AG04450 (cell line): Measurements from ENCODE around the gene GALNT11. TPM values are rescaled to one million over a fixed set of nuclear protein-coding genes. Genes with fewer than 3 reads are reported as not detected.

Experiments used
- CTCF ChIA-PET: fragments of 300-600, 350-600 bp; formaldehyde crosslinking; extraction: SDS; loops from one replicate; lab custom pipeline; 2022; ENCODE audit warnings: antibody characterized with exemption, inconsistent platforms; lab: Charles Lee
- POLR2A ChIA-PET: fragments of 350-600 bp; formaldehyde crosslinking; extraction: SDS; loops from one replicate; lab custom pipeline; 2021; ENCODE audit warnings: antibody characterized with exemption, inconsistent platforms; lab: Yijun Ruan, JAX
- DNase-seq: peaks from one replicate; pipeline ENCODE4 v3.0.0-alpha.2; 2011; ENCODE audit warnings: low read depth, low spot score
- H3K27ac ChIP-seq: one replicate; pipeline ENCODE4 v1.5.1; 2012; ENCODE audit warnings: low read depth, low read length, control low read depth
- H3K27me3 ChIP-seq: one replicate; pipeline ENCODE4 v1.6.0; 2012; ENCODE audit warnings: low read length; ENCODE audit not compliant: control insufficient read depth, insufficient read depth
- H3K4me3 ChIP-seq: 2 replicates; pipeline ENCODE4 v1.5.1; 2011; ENCODE audit warnings: mild to moderate bottlenecking, low read depth, low read length, control low read depth
- H3K9me3 ChIP-seq: 2 replicates; pipeline ENCODE4 v1.5.1; 2012; ENCODE audit warnings: low read length; ENCODE audit not compliant: control insufficient read depth, insufficient read depth
- CTCF ChIP-seq: IDR thresholded peaks from 2 replicates; pipeline ENCODE4 v1.5.1; 2011; ENCODE audit warnings: low read depth, low read length, control low read depth, inconsistent platforms
- polyA minus RNA-seq: library from RNA; depleted of rRNA, polyadenylated mRNA; stranded (reverse); fragments of >200 nt; gene quantifications from 2 replicates; pipeline ENCODE4 v1.2.3, GENCODE V29; 2011; rRNA and poly(A)+ RNA removed
- polyA plus RNA-seq: library from polyadenylated mRNA; depleted of rRNA; stranded (reverse); fragments of >200 nt; gene quantifications from 2 replicates; pipeline ENCODE4 v1.2.3, GENCODE V29; 2011; rRNA removed

GALNT11 gene
- 33.9 and 37.6 TPM in 2 replicates for polyA plus RNA-seq
- polyA minus RNA-seq = 15.8 and 16.4 TPM in 2 replicates

- peaks cover 17% of the 10 kb centered on the region for H3K27me3 ChIP-seq
- ChIA-PET POLR2A (no interaction called here), CTCF (interaction anchor here (0.7 to 0.9 kb wide), 2 partner anchors 12 to 34 kb away, joined by 3 read pairs; no protein-coding TSS in a partner anchor)
- peak within 1 kb of the TSS; percentile 77 for H3K27ac ChIP-seq
- H3K4me3 ChIP-seq = peak within 1 kb of the TSS; percentile 84
- TF ChIP-seq CTCF = peak; percentile 39
- H3K9me3 ChIP-seq = no peaks in the 10 kb centered on the region
- DNase-seq = peak; percentile 37
Measured at GRCh38 chr7:152025077-152025936, at the start of gene GALNT11. Gene GALNT11, plus strand, starts transcription at chr7:152025674. Its CDS starts 68,554 bp downstream, at chr7:152094228.

- DNase-seq = no peak
- ChIA-PET CTCF (no interaction called here), POLR2A (no interaction called here)
- Histone ChIP-seq H3K27me3 (peaks cover under 1% of the 10 kb centered on the region), H3K9me3 (no peaks in the 10 kb centered on the region), H3K27ac (no peak overlapping the region), H3K4me3 (no peak overlapping the region)
- no peak for TF ChIP-seq CTCF
Measured at GRCh38 chr7:151978616-151979015, 46.9 kb upstream of the GALNT11 start.

- CTCF ChIA-PET = interaction anchor here (0.6 kb wide), 1 partner anchor 199 kb away, joined by 4 read pairs; no protein-coding TSS in a partner anchor
- H3K27me3 ChIP-seq = peaks cover 2% of the 10 kb centered on the region
- no peak for DNase-seq
- no peak overlapping the region for H3K27ac ChIP-seq
- POLR2A ChIA-PET = no interaction called here
- no peaks in the 10 kb centered on the region for H3K9me3 ChIP-seq
- TF ChIP-seq CTCF = no peak
- H3K4me3 ChIP-seq = no peak overlapping the region
Measured at GRCh38 chr7:151981223-151981622, 44.3 kb upstream of the GALNT11 start.

GRCh38 chr7:151982806-151983205, 42.7 kb upstream of the GALNT11 start:
- Histone ChIP-seq H3K4me3 (no peak overlapping the region), H3K9me3 (no peaks in the 10 kb centered on the region), H3K27me3 (peaks cover 2% of the 10 kb centered on the region), H3K27ac (no peak overlapping the region)
- ChIA-PET CTCF (no interaction called here), POLR2A (no interaction called here)
- no peak for DNase-seq
- no peak for TF ChIP-seq CTCF

- ChIA-PET POLR2A (no interaction called here), CTCF (no interaction called here)
- Histone ChIP-seq H3K4me3 (no peak overlapping the region), H3K27me3 (peaks cover 2% of the 10 kb centered on the region), H3K9me3 (no peaks in the 10 kb centered on the region), H3K27ac (no peak overlapping the region)
- no peak for DNase-seq
- no peak for TF ChIP-seq CTCF
Measured at GRCh38 chr7:151984612-151985011, 40.9 kb upstream of the GALNT11 start.
